Keratinocyte (primary cell): Measurements from ENCODE around the gene PAQR4. TPM values are rescaled to one million over a fixed set of nuclear protein-coding genes. Genes with fewer than 3 reads are reported as not detected.

Experiments
- DNase-seq: peaks from one replicate; pipeline ENCODE4 v3.0.0-alpha.2; 2011; ENCODE audit warnings: low read depth, missing footprints, low spot score
- FAIRE-seq: peaks from 2 replicates; lab custom pipeline; 2011; peaks lifted over from hg19 to GRCh38; lab: Jason Lieb, UNC
- H2AFZ ChIP-seq: 2 replicates; pipeline ENCODE4 v1.6.0; 2012; ENCODE audit warnings: low read length, control low read depth, inconsistent platforms; ENCODE audit not compliant: control insufficient read depth
- H3K27ac ChIP-seq: 2 replicates; pipeline ENCODE4 v1.5.1; 2011; ENCODE audit warnings: low read length; ENCODE audit not compliant: control insufficient read depth, insufficient read depth
- H3K27me3 ChIP-seq: 3 replicates; pipeline ENCODE4 v1.6.0; 2011; ENCODE audit warnings: low read length; ENCODE audit not compliant: control insufficient read depth, insufficient read depth; ENCODE audit errors: extremely low read depth
- H3K36me3 ChIP-seq, 2 experiments: 2 replicates in 1 of 2; 3 replicates in 1 of 2; pipeline ENCODE4 v1.5.1; 2011; ENCODE audit warnings: low read length in 2 of 2, mild to moderate bottlenecking in 1 of 2; ENCODE audit not compliant: control insufficient read depth in 2 of 2, insufficient read depth in 2 of 2; ENCODE audit errors: extremely low read depth in 1 of 2
- H3K4me1 ChIP-seq: 3 replicates; pipeline ENCODE4 v1.5.1; 2011; ENCODE audit warnings: low read length; ENCODE audit not compliant: control insufficient read depth, insufficient read depth; ENCODE audit errors: extremely low read depth
- H3K4me2 ChIP-seq: 3 replicates; pipeline ENCODE4 v1.6.0; 2011; ENCODE audit warnings: low read depth, low read length; ENCODE audit not compliant: control insufficient read depth, insufficient read depth; ENCODE audit errors: extremely low read depth
- H3K4me3 ChIP-seq, 3 experiments: fragments of 200-600 bp in 1 of 3; sonication (generic) in 1 of 3; 2 replicates in 2 of 3; 3 replicates in 1 of 3; pipeline ENCODE4 v1.5.1; 2011 to 2016; ENCODE audit warnings: low read length in 3 of 3, mild to moderate bottlenecking in 3 of 3, control low read depth in 2 of 3, inconsistent platforms in 1 of 3, low read depth in 1 of 3, mixed read lengths in 1 of 3, mixed run types in 1 of 3, moderate library complexity in 1 of 3; ENCODE audit not compliant: control insufficient read depth in 2 of 3, insufficient read depth in 2 of 3; ENCODE audit errors: extremely low read depth in 1 of 3
- H3K79me2 ChIP-seq: 2 replicates; pipeline ENCODE4 v1.6.0; 2012; ENCODE audit warnings: low read length; ENCODE audit not compliant: control insufficient read depth, insufficient read depth
- H3K9ac ChIP-seq: 3 replicates; pipeline ENCODE4 v1.6.0; 2011; ENCODE audit warnings: low read length; ENCODE audit not compliant: control insufficient read depth, insufficient read depth; ENCODE audit errors: extremely low read depth
- H3K9me1 ChIP-seq: 3 replicates; pipeline ENCODE4 v1.6.0; 2011; ENCODE audit warnings: low read length; ENCODE audit not compliant: control insufficient read depth, insufficient read depth; ENCODE audit errors: extremely low read depth
- H3K9me3 ChIP-seq: 2 replicates; pipeline ENCODE4 v1.5.1; 2012; ENCODE audit warnings: low read depth, low read length; ENCODE audit not compliant: control insufficient read depth
- H4K20me1 ChIP-seq: 3 replicates; pipeline ENCODE4 v1.6.0; 2011; ENCODE audit warnings: low read length; ENCODE audit not compliant: control insufficient read depth, insufficient read depth; ENCODE audit errors: extremely low read depth
- CTCF ChIP-seq, 3 experiments: IDR thresholded peaks in 1 of 3; conservative IDR thresholded peaks in 1 of 3; optimal IDR thresholded peaks in 1 of 3; 2 replicates in 2 of 3; 3 replicates in 1 of 3; pipeline versions ENCODE3 to v1.5.1; 2011; ENCODE audit warnings: low read length in 3 of 3, mild to moderate bottlenecking in 3 of 3, moderate library complexity in 2 of 3, control low read depth in 1 of 3, inconsistent platforms in 1 of 3; ENCODE audit not compliant: insufficient read depth in 2 of 3; ENCODE audit errors: extremely low read depth in 1 of 3
- EZH2 ChIP-seq: IDR thresholded peaks from one replicate; pipeline ENCODE4 v1.6.1; 2012; ENCODE audit warnings: inconsistent platforms, mild to moderate bottlenecking, low read length, moderate library complexity
- dilution Hi-C: fragments of 300-500 bp; cut with MboI; formaldehyde crosslinking; loops from one replicate; pipeline ENCODE4 v1.7.0; 2020; ENCODE audit warnings: low sequenced_read_pairs; ENCODE audit not compliant: extremely low pct_ligation_motif_present
- polyA plus RNA-seq, 5 experiments: library from polyadenylated mRNA; depleted of rRNA in 3 of 5; stranded (reverse) in 3 of 5; stranded (forward) in 1 of 5; unstranded in 1 of 5; fragments of >200 nt; gene quantifications; 1 replicate in 1 of 5; 2 replicates in 3 of 5; 3 replicates in 1 of 5; pipeline versions ENCODE4 v1.2.1 to v1.2.3, GENCODE V29; 2011 to 2012; ENCODE audit warnings: missing spikeins in 2 of 5, low read depth in 1 of 5, low replicate concordance in 1 of 5

PAQR4 gene
- polyA plus RNA-seq, 1 donor (not counting 4 experiments of a cell fraction or from before 2014, with no cell fraction given): 16.8 TPM

DNA sequence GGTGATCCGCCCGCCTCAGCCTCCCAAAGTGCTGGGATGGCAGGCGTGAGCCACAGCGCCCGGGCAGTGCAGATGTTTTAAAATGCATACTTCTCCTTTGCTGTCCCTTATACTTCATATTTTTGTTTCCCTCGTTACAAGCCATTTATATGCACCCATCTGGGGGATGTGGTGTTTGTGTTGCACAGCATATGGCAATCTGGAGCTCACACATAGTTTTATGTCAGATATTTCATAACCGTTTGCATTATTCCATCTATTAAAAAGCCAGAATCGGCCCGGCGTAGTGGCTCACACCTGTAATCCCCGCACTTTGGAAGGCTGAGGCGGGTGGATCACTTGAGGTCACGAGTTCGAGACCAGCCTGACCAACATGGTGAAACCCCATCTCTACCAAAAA, 45.7 kb upstream of the PAQR4 start:
- dilution Hi-C loops: no loop called here
- peaks cover 0 to 11% of the 10 kb centered on the region in 2 experiments for H3K36me3 ChIP-seq
- H3K79me2 ChIP-seq: peaks cover 17% of the 10 kb centered on the region
- no peak overlapping the region for H3K9ac ChIP-seq
- no peak overlapping the region for H3K27ac ChIP-seq
- no peak overlapping the region for H2AFZ ChIP-seq
- H4K20me1 ChIP-seq: no peaks in the 10 kb centered on the region
- H3K4me2 ChIP-seq: no peak overlapping the region
- peaks cover 20% of the 10 kb centered on the region for H3K4me1 ChIP-seq
- H3K27me3 ChIP-seq: no peaks in the 10 kb centered on the region
- no peaks in the 10 kb centered on the region for H3K9me1 ChIP-seq
- DNase-seq (no peak), FAIRE-seq (no peak)
- H3K4me3 ChIP-seq: no peak overlapping the region
- no peak for TF ChIP-seq CTCF (optimal IDR thresholded peaks at IDR 0.05 in 1 of 3, IDR thresholded peaks at IDR 0.05 in 1 of 3, conservative IDR thresholded peaks at IDR 0.05 in 1 of 3; ENCODE audit: extremely low read depth in 1 of 3, insufficient read depth in 2 of 3, low read length in 3 of 3)
- no peak for TF ChIP-seq EZH2
- no peaks in the 10 kb centered on the region for H3K9me3 ChIP-seq

DNA sequence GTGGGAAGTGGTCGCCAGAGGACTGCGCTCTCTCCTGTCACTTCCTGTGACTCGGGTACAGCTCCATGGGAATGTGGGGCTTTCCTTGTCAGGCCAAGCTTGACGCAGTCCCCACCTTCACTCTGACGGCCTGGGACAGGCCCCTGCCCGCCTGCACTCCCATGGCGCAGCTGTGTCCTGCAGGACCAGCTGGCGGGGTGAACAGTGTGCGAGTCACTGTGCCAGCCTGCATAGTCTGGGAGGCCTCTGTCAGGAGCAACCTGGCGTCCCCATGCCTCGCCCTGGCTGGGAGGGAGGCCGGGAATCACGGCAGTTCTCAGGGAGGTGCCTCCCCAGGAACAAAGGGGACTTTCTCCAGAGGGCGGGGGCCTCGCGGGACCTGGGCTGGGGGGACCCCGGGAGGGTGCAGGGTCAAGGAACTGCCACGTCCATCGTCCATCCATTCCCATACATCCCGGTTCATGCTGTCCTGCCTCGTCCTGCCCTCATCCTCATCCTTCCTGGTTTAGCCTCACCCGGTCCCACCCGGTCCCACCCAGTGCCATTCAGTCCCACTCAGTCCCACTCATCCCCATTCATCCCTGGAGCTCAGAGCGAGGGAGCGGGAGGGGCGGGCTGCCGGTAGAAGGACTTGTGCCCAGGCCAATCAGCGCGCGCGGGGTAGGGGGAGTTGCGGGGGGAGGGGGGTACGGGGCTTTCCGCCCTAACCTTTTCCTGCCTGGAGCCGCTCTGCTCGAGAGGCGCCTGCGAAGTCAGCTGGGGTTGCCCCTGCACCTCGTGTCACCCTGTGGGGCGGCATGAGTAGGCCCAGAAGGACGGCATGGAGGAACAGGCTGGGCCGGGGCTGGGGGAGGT, 44.0 kb upstream of the PAQR4 start:
- Histone ChIP-seq H3K36me3 (peaks cover 5 to 18% of the 10 kb centered on the region in 2 experiments), H3K4me2 (peak overlapping the region; percentile 46), H3K27me3 (no peaks in the 10 kb centered on the region), H3K27ac (peak overlapping the region; percentile 74), H4K20me1 (no peaks in the 10 kb centered on the region), H3K9me3 (no peaks in the 10 kb centered on the region), H3K4me1 (peaks cover 20% of the 10 kb centered on the region), H2AFZ (peak overlapping the region; percentile 64), H3K9me1 (no peaks in the 10 kb centered on the region), H3K4me3 (no peak overlapping the region), H3K9ac (peak overlapping the region; percentile 73), H3K79me2 (peaks cover 17% of the 10 kb centered on the region)
- peak; percentile 51 for FAIRE-seq
- TF ChIP-seq EZH2: no peak
- peak; percentile 72 for DNase-seq
- dilution Hi-C loops: no loop called here
